Breast epithelium (tissue), 3 donors: Measurements from ENCODE around the gene BRAF.

ENCODE experiments used
- POLR2A ChIP-seq: fragments of 450-650 bp; IDR thresholded peaks from one replicate; pipeline ENCODE4 v1.6.1; 2016; ENCODE audit warnings: antibody characterized with exemption, mild to moderate bottlenecking, moderate library complexity
- POLR2AphosphoS5 ChIP-seq, 3 donors: sonication (generic); formaldehyde crosslinking; IDR thresholded peaks; one replicate each; pipeline ENCODE4 v1.6.1; 2017; ENCODE audit warnings: antibody characterized with exemption in 3 of 3
- TF ChIP-seq, protein P1 (sequence below), 3 donors: fragments of 450-650 bp; IDR thresholded peaks; one replicate each; pipeline ENCODE4 v1.5.1; 2016 to 2017; ENCODE audit warnings: antibody characterized with exemption in 3 of 3, mild to moderate bottlenecking in 3 of 3, moderate library complexity in 3 of 3

DNA sequence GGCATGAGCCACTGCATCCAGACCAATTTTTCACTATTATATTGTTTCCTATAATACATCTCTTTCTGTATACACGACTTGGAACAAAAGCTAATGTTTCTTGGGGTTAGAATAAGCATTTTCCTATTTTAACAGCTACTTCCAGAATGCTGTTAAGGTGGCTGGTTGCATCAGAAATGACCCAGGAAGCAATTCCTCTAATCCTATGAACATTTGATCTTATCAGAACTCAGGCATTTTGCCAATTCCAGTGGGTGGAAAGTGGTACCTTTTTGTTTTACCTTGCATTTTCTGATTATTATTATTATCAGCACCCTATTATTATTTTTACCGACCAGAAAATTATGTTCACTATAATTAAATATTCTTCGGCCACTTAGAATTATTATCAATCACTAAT is 154.9 kb downstream of the BRAF start:
- no peak for TF ChIP-seq POLR2A
- TF ChIP-seq, protein P1, sequence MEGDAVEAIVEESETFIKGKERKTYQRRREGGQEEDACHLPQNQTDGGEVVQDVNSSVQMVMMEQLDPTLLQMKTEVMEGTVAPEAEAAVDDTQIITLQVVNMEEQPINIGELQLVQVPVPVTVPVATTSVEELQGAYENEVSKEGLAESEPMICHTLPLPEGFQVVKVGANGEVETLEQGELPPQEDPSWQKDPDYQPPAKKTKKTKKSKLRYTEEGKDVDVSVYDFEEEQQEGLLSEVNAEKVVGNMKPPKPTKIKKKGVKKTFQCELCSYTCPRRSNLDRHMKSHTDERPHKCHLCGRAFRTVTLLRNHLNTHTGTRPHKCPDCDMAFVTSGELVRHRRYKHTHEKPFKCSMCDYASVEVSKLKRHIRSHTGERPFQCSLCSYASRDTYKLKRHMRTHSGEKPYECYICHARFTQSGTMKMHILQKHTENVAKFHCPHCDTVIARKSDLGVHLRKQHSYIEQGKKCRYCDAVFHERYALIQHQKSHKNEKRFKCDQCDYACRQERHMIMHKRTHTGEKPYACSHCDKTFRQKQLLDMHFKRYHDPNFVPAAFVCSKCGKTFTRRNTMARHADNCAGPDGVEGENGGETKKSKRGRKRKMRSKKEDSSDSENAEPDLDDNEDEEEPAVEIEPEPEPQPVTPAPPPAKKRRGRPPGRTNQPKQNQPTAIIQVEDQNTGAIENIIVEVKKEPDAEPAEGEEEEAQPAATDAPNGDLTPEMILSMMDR (IDR thresholded peaks at IDR 0.05): no peak
- TF ChIP-seq POLR2AphosphoS5 (IDR thresholded peaks at IDR 0.05): no peak
